SK-N-SH (cell line): ENCODE results near the gene DLEC1.

Experiments
- CHD2 ChIP-seq: fragments of 150-350 bp; IDR thresholded peaks from 2 replicates; pipeline ENCODE4 v1.6.1; 2018; ENCODE audit warnings: low read length; ENCODE audit not compliant: partially characterized antibody
- CTCF ChIP-seq: fragments of 200-600 bp; sonication (generic); IDR thresholded peaks from 2 replicates; pipeline ENCODE4 v1.6.1; 2017; ENCODE audit warnings: antibody characterized with exemption, mild to moderate bottlenecking, moderate library complexity
- EP300 ChIP-seq, 2 experiments: IDR thresholded peaks; 2 replicates each; pipeline versions ENCODE4 v1.4.0 to v1.6.1; 2012; ENCODE audit warnings: borderline replicate concordance in 1 of 2, low read depth in 1 of 2, low read length in 1 of 2
- FOSL2 ChIP-seq: IDR thresholded peaks from 2 replicates; pipeline ENCODE4 v1.4.0; 2012; ENCODE audit warnings: low read depth, mild to moderate bottlenecking, moderate library complexity, borderline replicate concordance
- YY1 ChIP-seq: IDR thresholded peaks from 2 replicates; pipeline ENCODE4 v1.4.0; 2012; ENCODE audit warnings: low read depth, mild to moderate bottlenecking

- TF ChIP-seq CTCF (no peak), FOSL2 (no peak), EP300 (IDR thresholded peaks at IDR 0.05; ENCODE audit: borderline replicate concordance in 1 of 2, low read depth in 1 of 2, low read length in 1 of 2) (no peak), YY1 (no peak), CHD2 (no peak)
Observed at GRCh38 chr3:38029400-38030125, 9.4 kb upstream of the DLEC1 start, which contains the start of gene PLCD1.
